Glomerular visceral epithelial cell (primary cell): ENCODE data around the gene SMYD5.
A peak's percentile ranks its signal among the peaks of the same experiment; 100 is the strongest.
"Not testable (repeated sequence)": the region's sequence is repeated elsewhere in the genome, so short reads cannot be mapped to it uniquely, and the experiment has no call there.

Experiments
- DNase-seq: peaks from one replicate; pipeline ENCODE4 v3.0.0-alpha.2; 2016; ENCODE audit errors: extremely low spot score

Gene SMYD5

DNA sequence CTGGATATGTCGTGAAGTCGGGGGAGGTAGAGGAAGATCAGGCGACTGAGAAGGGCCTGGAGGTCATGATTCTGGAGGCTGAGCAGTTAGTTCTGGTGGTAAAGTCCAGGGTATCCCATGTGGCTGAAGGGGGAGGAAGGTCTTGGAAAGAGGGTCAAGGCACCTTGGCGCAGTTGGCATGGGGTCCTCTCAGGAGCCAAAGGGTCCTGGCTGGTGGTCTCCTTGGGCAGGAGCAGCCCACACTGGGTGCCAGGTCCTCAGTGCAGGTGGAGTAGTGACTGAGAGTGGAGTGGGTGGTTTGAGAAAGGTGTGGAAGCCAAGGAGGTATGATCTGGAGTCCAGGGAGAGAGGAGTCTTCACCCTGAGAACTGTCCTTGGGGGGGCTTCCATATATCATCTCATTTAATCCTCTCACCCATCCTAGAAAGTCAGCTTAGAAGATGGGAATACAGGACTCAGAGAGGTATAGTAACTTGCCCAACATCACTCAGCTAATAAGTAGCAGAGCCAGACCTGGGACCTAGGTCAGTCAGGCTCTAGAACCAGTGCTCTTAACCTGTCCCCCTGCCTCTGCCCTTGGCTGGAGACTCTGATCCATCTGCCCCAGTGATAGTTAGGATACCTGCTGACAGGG lies 45.8 kb downstream of the SMYD5 start:
- no peak for DNase-seq

GRCh38 chr2:73260338-73260984 lies 46.4 kb downstream of the SMYD5 start:
- peak; percentile 34 for DNase-seq

DNA sequence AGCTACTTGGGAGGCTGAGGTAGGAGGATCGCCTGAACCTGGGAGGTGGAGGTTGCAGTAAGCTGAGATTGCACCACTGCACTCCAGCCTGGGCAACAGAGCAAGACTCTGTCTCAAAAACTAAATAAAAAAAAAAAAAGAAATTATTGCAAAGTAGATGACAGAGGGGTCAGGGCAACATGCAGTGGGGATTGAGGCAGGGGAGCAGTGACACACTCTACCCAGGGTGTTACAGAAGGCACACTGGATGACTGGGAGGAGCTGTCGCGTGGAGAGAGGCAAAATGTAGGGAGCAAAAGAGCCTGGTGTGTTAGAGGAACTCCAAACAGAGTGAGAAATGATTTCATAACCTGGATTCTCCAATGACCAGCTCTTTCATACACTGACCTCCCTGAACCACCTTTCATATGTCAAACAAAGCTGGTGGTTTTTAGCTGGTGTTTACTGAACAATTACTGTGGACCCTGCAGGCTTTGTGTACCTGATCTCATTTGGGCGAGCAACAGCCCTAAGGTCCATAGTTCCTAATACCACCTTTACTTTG lies 48.1 kb downstream of the SMYD5 start:
- no peak for DNase-seq

DNA sequence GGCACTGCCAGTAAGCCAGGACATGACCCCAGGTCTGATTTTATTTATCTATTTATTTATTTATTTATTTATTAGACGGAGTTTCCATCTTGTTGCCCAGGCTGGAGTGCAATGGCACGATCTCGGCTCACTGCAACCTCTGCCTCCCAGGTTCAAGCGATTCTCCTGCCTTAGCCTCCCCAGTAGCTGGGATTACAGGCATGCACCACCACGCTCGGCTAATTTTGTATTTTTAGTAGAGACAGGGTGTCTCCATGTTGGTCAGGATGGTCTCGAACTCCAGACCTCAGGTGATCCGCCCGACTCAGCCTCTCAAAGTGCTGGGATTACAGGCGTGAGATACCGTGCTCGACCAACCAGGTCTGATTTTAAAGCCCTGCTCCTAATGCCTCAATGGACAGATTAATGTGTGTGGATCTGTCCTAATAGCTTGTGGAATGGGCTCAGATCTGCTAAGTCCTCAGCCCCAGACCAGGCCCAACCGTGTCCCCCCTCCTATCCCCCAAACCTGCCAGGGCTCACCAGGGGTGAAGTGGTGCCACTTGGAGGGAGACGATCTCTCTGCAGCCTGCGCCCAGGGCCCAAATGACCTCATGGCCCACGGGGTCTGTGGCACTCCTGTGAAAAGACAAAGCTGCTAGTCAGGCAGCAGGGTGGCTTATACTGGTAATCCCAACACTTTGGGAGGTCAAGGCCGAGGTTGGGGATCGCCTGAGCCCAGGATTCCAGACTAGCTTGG lies 48.8 kb downstream of the SMYD5 start:
- not testable (repeated sequence) for DNase-seq

- no peak for DNase-seq
Observed at GRCh38 chr2:73263540-73264331, 49.7 kb downstream of the SMYD5 start.

- DNase-seq = no peak
Observed at GRCh38 chr2:73264332-73264606, 50.2 kb downstream of the SMYD5 start.

DNA sequence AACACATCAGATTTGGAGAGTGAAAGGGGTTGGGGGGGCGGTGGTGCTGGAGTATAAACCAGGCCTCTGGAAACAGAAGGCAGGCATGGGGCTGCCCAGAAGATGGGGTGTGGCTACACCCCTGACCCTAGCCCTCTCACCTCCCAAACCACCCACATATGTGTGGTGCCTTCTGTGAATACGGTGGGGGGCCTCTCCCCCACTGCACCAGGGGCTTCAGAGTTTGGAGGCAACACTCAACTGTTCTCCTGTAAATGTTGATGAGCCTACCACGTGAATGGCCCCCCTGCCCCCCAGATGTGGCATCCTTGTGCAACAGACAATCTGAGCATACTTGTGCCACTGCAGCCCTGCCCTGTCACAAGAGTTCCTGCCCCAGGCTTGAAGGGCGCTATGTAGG lies 50.7 kb downstream of the SMYD5 start:
- DNase-seq = no peak

GRCh38 chr2:73265298-73266060 lies 51.4 kb downstream of the SMYD5 start:
- DNase-seq = no peak

DNA sequence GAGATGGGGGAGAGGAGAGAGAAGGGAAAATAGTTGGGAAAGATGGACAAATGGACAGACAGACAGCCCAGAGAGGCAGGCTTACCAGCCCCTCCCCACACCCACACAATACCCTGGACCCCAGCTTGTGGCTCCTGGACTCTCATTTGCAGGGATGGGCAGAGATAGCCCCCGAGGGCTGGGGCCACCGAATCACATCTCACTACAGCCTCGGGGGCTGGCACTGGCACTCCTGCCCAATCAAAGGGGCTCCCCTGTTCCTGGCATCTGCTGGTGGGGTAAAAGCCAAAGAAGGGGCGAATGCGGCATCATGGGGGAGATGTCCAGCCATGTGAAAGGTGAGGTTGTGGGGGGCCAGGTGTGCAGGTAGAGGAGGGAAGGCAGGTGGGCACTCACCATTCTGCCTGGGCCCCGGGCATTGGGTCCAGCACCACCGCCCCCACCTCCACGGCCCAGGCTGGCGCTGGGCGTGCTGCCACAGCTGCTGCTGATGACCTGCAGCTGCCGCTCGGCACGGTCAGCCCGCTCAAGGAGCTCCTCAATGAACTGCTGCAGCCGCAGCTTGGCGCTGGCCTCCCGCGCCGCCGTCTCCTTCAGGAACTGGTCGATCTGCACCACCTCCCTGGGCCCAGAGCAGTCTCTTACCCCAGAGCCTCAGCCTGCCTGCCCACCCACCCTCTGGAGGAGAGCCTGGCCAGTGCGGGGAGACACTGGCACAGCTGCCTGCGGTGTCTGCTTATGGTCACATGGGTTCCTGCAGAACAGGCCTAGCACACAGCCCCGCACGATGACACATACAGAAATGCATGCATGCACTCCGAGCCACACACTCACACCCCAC lies 52.2 kb downstream of the SMYD5 start:
- DNase-seq = no peak

DNA sequence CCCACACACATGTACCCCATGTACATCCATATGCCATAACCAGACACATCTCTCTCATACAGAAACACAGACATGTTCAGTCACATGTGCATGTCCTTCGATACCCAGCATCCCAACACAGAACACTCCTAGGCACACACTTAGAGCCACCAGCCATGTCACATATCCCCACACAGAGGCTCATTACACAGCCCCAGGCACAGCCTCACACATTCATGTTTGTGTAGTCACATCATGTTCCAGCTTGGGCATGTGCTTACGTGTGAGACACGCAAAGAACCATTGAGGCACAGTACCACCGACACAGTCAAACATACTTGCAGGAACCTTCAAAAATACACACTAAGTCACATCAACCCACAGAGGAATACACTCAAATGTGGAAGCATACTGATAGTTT lies 53.0 kb downstream of the SMYD5 start:
- no peak for DNase-seq

GRCh38 chr2:73268366-73268829 lies 54.4 kb downstream of the SMYD5 start:
- no peak for DNase-seq

DNA sequence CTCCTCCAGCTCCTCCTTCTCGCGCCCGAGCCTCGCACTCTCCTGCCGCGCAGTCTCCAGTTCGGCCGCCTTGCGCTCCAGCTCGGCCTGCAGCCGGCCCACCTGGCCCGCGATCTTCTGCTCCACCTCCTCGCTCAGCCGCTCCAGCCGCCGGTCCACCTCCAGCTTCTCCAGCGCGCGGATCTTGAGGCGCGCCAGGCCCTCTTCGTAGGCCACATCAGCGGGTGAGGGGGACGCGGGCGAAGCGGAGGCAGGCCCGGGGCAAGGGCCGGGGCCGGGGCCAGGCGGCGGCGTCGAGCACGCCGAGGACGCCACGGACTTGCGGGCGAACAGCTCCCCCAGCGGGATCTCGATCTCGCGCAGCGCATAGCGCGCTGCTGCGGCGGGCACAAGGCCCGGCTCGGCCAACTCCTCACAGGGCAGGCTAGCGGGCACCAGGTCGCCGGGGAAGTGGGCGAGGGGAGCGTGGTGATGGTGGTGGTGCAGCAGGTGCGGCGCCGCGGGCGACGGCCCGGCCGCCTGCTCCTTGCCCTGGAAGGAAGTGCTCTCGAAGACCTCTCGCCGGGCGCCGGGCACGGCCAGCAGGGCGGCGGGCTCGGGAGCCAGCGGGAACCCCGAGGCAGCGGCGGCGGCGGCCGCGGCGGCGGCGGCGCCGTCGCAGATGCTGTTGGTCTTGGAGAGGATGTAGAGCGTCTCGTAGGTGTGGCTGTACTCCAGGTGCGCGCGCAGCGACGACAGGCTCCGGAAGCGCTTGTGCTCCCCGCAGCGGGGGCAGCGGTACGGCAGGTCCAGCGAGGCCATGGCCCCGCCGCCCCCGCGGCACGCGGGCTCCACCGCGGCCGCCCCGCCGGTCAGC lies 55.0 kb downstream of the SMYD5 start:
- DNase-seq = peak; percentile 9

DNA sequence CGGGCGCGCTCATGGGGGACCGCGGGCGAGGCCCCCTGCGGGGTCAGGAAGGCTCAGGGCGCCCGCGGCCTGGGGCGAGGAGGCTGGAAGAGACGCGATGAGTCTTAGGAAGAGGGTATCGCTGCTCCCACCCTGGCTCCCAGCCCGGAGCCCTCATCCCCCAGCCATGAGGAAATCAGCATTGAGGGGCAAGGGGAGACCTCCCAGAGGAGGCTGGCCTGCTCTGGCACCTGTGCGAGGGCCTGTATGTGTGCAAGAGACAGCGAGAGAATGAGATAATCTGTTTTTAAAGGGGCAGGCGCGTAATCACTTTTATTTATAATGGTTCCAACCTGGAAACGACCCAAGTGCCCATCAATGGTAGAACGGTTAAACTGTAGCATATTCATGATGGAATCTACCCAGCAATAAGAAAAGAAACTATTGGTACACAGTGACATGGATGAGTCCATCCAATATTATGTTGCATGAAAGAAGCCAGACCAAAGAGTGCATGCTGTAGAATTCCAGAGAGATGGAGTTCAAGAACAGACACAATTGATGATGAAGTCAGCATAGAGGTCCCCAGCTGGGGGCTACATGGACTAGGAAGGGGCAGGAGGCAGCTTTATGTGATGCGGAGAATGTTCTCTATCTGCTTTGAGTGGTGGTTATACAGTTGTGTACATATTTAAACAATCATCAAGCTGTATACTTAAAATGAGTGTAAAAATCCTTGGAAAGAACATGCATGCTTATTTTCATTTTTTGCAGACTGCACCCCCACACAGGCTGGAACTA lies 55.8 kb downstream of the SMYD5 start:
- DNase-seq = no peak

DNA sequence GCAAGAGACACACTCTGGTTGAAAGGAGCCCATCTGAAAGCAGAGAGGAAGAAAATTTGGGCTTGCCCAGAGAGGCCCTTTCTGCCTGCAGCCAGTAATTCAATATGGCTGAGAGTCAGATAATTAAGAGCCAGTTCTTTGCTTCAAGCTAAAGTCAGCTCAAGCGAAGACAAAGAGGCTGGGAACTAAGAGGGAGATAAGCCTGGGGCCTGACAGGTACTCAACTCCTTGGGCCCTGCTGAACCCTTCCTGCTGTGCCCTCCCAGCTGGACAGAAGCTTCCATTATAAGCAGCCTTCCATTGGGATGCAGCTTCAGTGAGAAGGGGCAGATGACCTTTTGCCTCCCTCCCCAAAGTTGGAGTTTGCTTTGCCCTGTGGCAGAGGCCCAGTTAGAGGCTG lies 58.2 kb downstream of the SMYD5 start:
- no peak for DNase-seq
